ENCODE results near the gene DAPK1.

Gene DAPK1

DNA sequence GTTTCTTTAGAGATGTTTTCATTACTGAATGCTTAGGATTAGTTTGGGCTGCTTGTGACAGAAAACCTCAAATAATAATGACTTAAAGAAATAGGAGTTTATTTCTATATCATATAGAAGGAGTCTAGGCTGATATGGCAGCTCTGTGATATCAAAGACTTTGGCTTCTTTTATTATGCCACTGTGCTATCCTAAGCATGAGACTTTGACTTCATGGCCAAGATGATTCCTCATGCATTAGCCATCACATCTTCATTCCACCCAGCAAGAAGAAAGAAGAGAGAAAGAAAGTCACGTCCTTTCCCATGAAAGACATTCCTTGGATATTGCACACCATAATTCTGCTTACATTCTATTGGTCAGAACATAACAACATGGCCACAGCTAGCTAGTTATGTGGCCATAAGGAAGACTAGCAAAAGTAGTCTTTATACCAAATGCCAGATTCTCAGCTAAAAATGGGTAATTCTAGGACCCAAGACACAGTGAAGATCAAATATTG, 76.2 kb downstream of the DAPK1 start:
- ATAC-seq = no peak
- TF ChIP-seq ZNF70 (CRISPR knock-in tag; IDR thresholded peaks at IDR 0.05) = no peak
- no peak for TF ChIP-seq ZC3H10 (CRISPR knock-in tag; IDR thresholded peaks at IDR 0.05)

DNA sequence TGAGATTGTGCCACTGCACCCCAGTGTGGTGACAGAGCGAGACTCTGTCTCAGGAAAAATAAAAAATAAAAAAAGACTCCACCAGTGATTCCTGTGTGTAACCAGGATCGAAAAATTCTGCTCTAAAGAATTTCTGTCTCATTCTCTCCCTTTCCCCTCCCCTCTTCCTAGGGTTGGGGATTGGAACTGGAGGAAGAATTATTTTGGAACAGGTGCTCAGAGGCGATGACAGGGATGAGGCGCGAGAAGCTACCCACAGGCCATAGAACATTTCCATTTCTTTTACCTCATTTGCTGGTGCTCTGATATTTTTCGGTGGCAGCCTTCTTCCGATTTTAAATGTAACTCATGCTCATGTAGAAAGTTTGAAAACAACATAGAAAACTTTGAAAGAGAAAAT, 80.1 kb downstream of the DAPK1 start:
- TF ChIP-seq RARB (CRISPR knock-in tag; IDR thresholded peaks at IDR 0.05) (no peak), ARNTL (CRISPR knock-in tag; IDR thresholded peaks at IDR 0.05; ENCODE audit: borderline replicate concordance, low read depth) (no peak), ZFP3 (CRISPR knock-in tag; IDR thresholded peaks at IDR 0.05) (no peak), ZFP30 (CRISPR knock-in tag; IDR thresholded peaks at IDR 0.05) (no peak), TCF4 (CRISPR knock-in tag; IDR thresholded peaks at IDR 0.05; ENCODE audit: borderline replicate concordance) (no peak), ISL1 (CRISPR knock-in tag; IDR thresholded peaks at IDR 0.05) (no peak), GLIS3 (CRISPR knock-in tag; IDR thresholded peaks at IDR 0.05) (no peak), ZNF565 (CRISPR knock-in tag; conservative IDR thresholded peaks at IDR 0.05; ENCODE audit: low read depth) (no peak), TSHZ2 (CRISPR knock-in tag; IDR thresholded peaks at IDR 0.05) (no peak), SNAI2 (CRISPR knock-in tag; IDR thresholded peaks at IDR 0.05) (no peak), PPARA (CRISPR knock-in tag; IDR thresholded peaks at IDR 0.05; ENCODE audit: borderline replicate concordance) (no peak), ZC3H10 (CRISPR knock-in tag; IDR thresholded peaks at IDR 0.05) (no peak)
- ATAC-seq = no peak

DNA sequence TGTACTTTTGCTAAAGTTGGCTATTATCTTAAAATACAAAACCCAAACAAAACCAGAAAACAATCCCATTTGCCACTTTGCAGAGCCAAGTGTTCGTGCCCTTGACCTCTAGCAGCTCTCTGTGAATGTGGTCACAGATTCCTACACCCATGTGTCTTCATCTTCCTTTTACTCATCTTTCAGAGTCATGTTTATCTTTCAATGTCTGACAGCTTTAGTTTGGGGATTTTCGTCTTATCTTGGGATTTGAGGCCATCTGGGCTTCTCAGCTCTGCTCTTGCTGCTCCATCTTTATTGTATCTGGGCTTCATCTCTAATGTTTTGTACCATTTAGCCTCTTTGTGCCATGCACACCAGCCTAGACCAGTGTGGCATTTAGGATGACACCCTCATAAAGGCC, 81.0 kb downstream of the DAPK1 start:
- no peak for ATAC-seq
- TF ChIP-seq TCF4 (CRISPR knock-in tag; IDR thresholded peaks at IDR 0.05; ENCODE audit: borderline replicate concordance) (peak; percentile 23; the same call in 1 of the 2 replicates), GLIS3 (CRISPR knock-in tag; IDR thresholded peaks at IDR 0.05) (no peak), ISL1 (CRISPR knock-in tag; IDR thresholded peaks at IDR 0.05) (0 out of 2 replicates have a peak, but pooled peaks have one; percentile 20)

DNA sequence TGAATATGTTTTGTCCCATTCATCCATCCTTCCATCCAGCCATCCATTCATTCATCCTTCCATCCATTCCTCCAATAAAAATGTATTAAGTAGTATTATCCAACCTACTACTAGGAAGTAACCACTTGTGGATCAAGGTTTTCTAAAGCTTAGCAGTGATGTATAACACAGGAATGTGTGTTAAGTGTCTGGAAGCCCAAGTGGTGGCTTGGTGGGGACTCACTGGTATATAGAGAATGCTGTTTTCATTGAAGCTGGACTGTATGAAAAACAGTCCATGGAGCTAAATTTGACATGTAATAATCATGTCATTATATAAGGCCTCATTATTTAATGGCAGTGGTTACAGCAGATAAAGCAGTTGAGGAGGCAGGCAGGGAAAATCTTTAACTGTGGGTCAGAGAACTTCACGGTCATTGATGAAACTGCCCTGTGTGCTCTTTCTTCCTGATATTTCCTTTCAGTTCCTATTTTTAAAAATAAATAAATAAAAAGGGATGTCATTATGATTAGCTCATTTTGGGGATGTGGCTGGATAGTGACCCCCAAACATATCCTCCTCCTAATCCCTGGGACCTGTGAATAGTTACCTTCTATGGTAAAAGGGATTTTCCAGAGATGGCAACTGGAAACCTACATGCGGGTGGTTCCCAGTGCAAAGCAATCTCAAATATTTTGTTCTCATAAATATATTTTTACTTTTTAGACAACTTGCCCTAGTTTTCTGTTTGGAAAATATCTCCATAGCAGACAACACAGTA, 82.3 kb downstream of the DAPK1 start:
- no peak for ATAC-seq
- TF ChIP-seq, protein P1, sequence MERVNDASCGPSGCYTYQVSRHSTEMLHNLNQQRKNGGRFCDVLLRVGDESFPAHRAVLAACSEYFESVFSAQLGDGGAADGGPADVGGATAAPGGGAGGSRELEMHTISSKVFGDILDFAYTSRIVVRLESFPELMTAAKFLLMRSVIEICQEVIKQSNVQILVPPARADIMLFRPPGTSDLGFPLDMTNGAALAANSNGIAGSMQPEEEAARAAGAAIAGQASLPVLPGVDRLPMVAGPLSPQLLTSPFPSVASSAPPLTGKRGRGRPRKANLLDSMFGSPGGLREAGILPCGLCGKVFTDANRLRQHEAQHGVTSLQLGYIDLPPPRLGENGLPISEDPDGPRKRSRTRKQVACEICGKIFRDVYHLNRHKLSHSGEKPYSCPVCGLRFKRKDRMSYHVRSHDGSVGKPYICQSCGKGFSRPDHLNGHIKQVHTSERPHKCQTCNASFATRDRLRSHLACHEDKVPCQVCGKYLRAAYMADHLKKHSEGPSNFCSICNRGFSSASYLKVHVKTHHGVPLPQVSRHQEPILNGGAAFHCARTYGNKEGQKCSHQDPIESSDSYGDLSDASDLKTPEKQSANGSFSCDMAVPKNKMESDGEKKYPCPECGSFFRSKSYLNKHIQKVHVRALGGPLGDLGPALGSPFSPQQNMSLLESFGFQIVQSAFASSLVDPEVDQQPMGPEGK (CRISPR knock-in tag; IDR thresholded peaks at IDR 0.05; ENCODE audit: borderline replicate concordance) = no peak
- TF ChIP-seq PPARA (CRISPR knock-in tag; IDR thresholded peaks at IDR 0.05; ENCODE audit: borderline replicate concordance) = no peak
- TF ChIP-seq ZC3H10 (CRISPR knock-in tag; IDR thresholded peaks at IDR 0.05) = no peak
- no peak for TF ChIP-seq TSHZ2 (CRISPR knock-in tag; IDR thresholded peaks at IDR 0.05)
- no peak for TF ChIP-seq OSR1 (CRISPR knock-in tag; IDR thresholded peaks at IDR 0.05)
- no peak for TF ChIP-seq BACH2 (CRISPR knock-in tag; IDR thresholded peaks at IDR 0.05; ENCODE audit: borderline replicate concordance)
- TF ChIP-seq TCF4 (CRISPR knock-in tag; IDR thresholded peaks at IDR 0.05; ENCODE audit: borderline replicate concordance) = no peak
- no peak for TF ChIP-seq ISL1 (CRISPR knock-in tag; IDR thresholded peaks at IDR 0.05)
- no peak for TF ChIP-seq ZFP3 (CRISPR knock-in tag; IDR thresholded peaks at IDR 0.05)
- no peak for TF ChIP-seq CSRNP3 (CRISPR knock-in tag; IDR thresholded peaks at IDR 0.05)

Data from SK-N-SH treated with all-trans-retinoic acid at 6 μM for 48 hours (cell line).